Spleen (tissue), 11 donors: ENCODE data around the gene CDC42EP2. TPM values are rescaled to one million over a fixed set of nuclear protein-coding genes. Genes with fewer than 3 reads are reported as not detected.

Experiments
- DNase-seq: peaks from one replicate; pipeline ENCODE4 v3.0.0-alpha.2; 2020
- H3K27ac ChIP-seq, 8 donors: fragments of 200-600 bp; sonication (generic) in 7 of 8; 1 replicate in 4 of 8; 2 replicates in 4 of 8; pipeline versions ENCODE4 v1.5.0 to v1.8.0; 2016 to 2021; ENCODE audit warnings: inconsistent platforms in 4 of 8, mild to moderate bottlenecking in 4 of 8, moderate library complexity in 1 of 8
- H3K27me3 ChIP-seq, 7 donors: fragments of 200-600 bp; sonication (generic) in 6 of 7; replicated peaks in 1 of 7; 1 replicate in 4 of 7; 2 replicates in 3 of 7; pipeline versions ENCODE4 v1.5.0 to v1.8.0; 2016 to 2021; ENCODE audit warnings: inconsistent platforms in 3 of 7, mild to moderate bottlenecking in 1 of 7
- H3K36me3 ChIP-seq, 6 donors: fragments of 200-600 bp; sonication (generic) in 5 of 6; 1 replicate in 4 of 6; 2 replicates in 2 of 6; pipeline versions ENCODE4 v1.5.0 to v1.8.0; 2016 to 2021; ENCODE audit warnings: inconsistent platforms in 2 of 6
- H3K4me1 ChIP-seq, 6 donors: fragments of 200-600 bp; sonication (generic) in 5 of 6; 1 replicate in 3 of 6; 2 replicates in 3 of 6; pipeline versions ENCODE4 v1.5.0 to v1.8.0; 2016 to 2021; ENCODE audit warnings: inconsistent platforms in 3 of 6
- H3K4me3 ChIP-seq, 8 donors: fragments of 200-600 bp; sonication (generic) in 7 of 8; 1 replicate in 4 of 8; 2 replicates in 4 of 8; pipeline versions ENCODE4 v1.5.0 to v1.8.0; 2016 to 2021; ENCODE audit warnings: inconsistent platforms in 4 of 8, mild to moderate bottlenecking in 4 of 8, moderate library complexity in 2 of 8
- H3K9me3 ChIP-seq, 8 donors: fragments of 200-600 bp; sonication (generic) in 7 of 8; 1 replicate in 4 of 8; 2 replicates in 4 of 8; pipeline versions ENCODE4 v1.5.0 to v1.8.0; 2016 to 2021; ENCODE audit warnings: inconsistent platforms in 4 of 8
- CTCF ChIP-seq, 11 experiments: fragments of 200-600 bp in 7 of 11; fragments of 450-650 bp in 4 of 11; sonication (generic) in 4 of 11; IDR thresholded peaks in 8 of 11; conservative IDR thresholded peaks in 3 of 11; 1 replicate in 7 of 11; 2 replicates in 4 of 11; pipeline versions ENCODE4 v1.4.0 to v1.8.0; 2016 to 2021; ENCODE audit warnings: antibody characterized with exemption in 11 of 11, inconsistent platforms in 4 of 11, mild to moderate bottlenecking in 1 of 11
- POLR2A ChIP-seq, 3 donors: fragments of 450-650 bp; IDR thresholded peaks; one replicate each; pipeline ENCODE4 v1.5.1; 2017; ENCODE audit warnings: antibody characterized with exemption in 3 of 3, mild to moderate bottlenecking in 1 of 3
- POLR2AphosphoS5 ChIP-seq, 3 donors: sonication (generic); formaldehyde crosslinking; IDR thresholded peaks; one replicate each; pipeline ENCODE4 v1.5.1; 2017; ENCODE audit warnings: antibody characterized with exemption in 3 of 3
- WGBS, 5 donors: extraction: QIAGEN DNeasy Blood & Tissue Kit in 3 of 5; methylation state at CpG; one replicate each; pipeline versions ENCODE4 v1.1.5 to v1.1.7; 2013 to 2018; 5-methylcytosine and 5-hydroxymethylcytosine counted together
- intact Hi-C: fragments of 100-400 bp; cut with DNase I; formaldehyde crosslinking; loops from one replicate; pipeline ENCODE4 v1.15.0; 2023; ENCODE audit warnings: low total_unique reads
- polyA plus RNA-seq, 3 donors: library from polyadenylated mRNA; stranded (reverse); fragments of 200-250 nt; gene quantifications; one replicate each; pipeline ENCODE4 v1.2.1, GENCODE V29; 2013
- total RNA-seq, 7 donors: library from RNA; depleted of rRNA in 3 of 7; stranded (reverse); fragments of >200 nt in 3 of 7; fragmentation: NEBNext Ultra II Directional in 4 of 7; extraction: Animal tissue kit (Norgen Biotek cat#: 25700) in 4 of 7; gene quantifications; one replicate each; pipeline versions ENCODE4 v1.1.0 to v1.2.1, GENCODE V29; 2016 to 2021
- donor health status: healthy with polysubstance abuse.
- donor health status: DM: no; HTN: no; CAD: no; lungs with moderate emphysema.
- donor health status: DM: no; HTN: no; CAD: no.
- donor health status: Bipolar disorder and iron deficiency.
- donor health status: healthy.
- donor health status: DM: no; HTN: no; CAD: no.
- donor health status: DM: yes; HTN: yes; CAD: no.

Gene CDC42EP2
- total and polyA plus RNA-seq, 10 donors = 4.2 to 48.0 (median 20.9) TPM

- TF ChIP-seq POLR2A (IDR thresholded peaks at IDR 0.05) (no peak), CTCF (IDR thresholded peaks at IDR 0.05 in 8 of 11, conservative IDR thresholded peaks at IDR 0.05 in 3 of 11) (no peak), POLR2AphosphoS5 (IDR thresholded peaks at IDR 0.05) (no peak)
- no peak overlapping the region for H3K27ac ChIP-seq
- intact Hi-C loops = no loop called here
- H3K4me3 ChIP-seq = no peak overlapping the region
- peaks cover 0 to under 1% (median 0%) of the 10 kb centered on the region in 6 donors for H3K36me3 ChIP-seq
- no peak for DNase-seq
- H3K9me3 ChIP-seq = no peaks in the 10 kb centered on the region
- H3K27me3 ChIP-seq = peaks cover 0 to 22% (median 0%) of the 10 kb centered on the region in 7 donors
- H3K4me1 ChIP-seq = peaks cover 14 to 45% (median 29%) of the 10 kb centered on the region in 6 donors
- WGBS, 5 donors = 86 to 91% (median 88%) methylated on average over 8 of the region's 8 CpGs
Measured at GRCh38 chr11:65357856-65358356, 43.2 kb downstream of the CDC42EP2 start.

GRCh38 chr11:65362320-65362931 lies 47.8 kb downstream of the CDC42EP2 start:
- Histone ChIP-seq H3K36me3 (no peaks in the 10 kb centered on the region), H3K27ac (peak overlapping the region; percentile 14 to 88 (median 78))
- intact Hi-C loops = no loop called here

GRCh38 chr11:65362966-65363365 lies 48.3 kb downstream of the CDC42EP2 start:
- Histone ChIP-seq H3K36me3 (no peaks in the 10 kb centered on the region), H3K4me3 (peak overlapping the region in 1 of 8 donors; percentile 51), H3K9me3 (no peaks in the 10 kb centered on the region), H3K27ac (peak overlapping the region; percentile 14 to 88 (median 78)), H3K27me3 (no peaks in the 10 kb centered on the region), H3K4me1 (peaks cover 6 to 35% (median 19%) of the 10 kb centered on the region in 6 donors)
- TF ChIP-seq CTCF (IDR thresholded peaks at IDR 0.05 in 8 of 11, conservative IDR thresholded peaks at IDR 0.05 in 3 of 11) = no peak
- TF ChIP-seq POLR2A (IDR thresholded peaks at IDR 0.05) = no peak
- no peak for TF ChIP-seq POLR2AphosphoS5 (IDR thresholded peaks at IDR 0.05)
- 79 to 87% (median 82%) methylated on average over 6 of the region's 6 CpGs for WGBS, 5 donors
- peak; percentile 39 for DNase-seq
- intact Hi-C loops = no loop called here

More at GRCh38 chr11:65362320-65362931, 47.8 kb downstream of the CDC42EP2 start:
- Histone ChIP-seq H3K4me1 (peaks cover 6 to 35% (median 19%) of the 10 kb centered on the region in 6 donors), H3K27me3 (no peaks in the 10 kb centered on the region), H3K4me3 (peak overlapping the region in 1 of 8 donors; percentile 51), H3K9me3 (no peaks in the 10 kb centered on the region)
- peak; percentile 77 for DNase-seq
- TF ChIP-seq POLR2AphosphoS5 (IDR thresholded peaks at IDR 0.05) = peak in 1 of 3 donors; percentile 14
- no peak for TF ChIP-seq POLR2A (IDR thresholded peaks at IDR 0.05)
- WGBS, 5 donors = 30 to 52% (median 46%) methylated on average over 10 of the region's 10 CpGs

- WGBS, 5 donors = 68 to 86% (median 71%) methylated on average over 3 of the region's 3 CpGs
- Histone ChIP-seq H3K36me3 (no peaks in the 10 kb centered on the region), H3K9me3 (no peaks in the 10 kb centered on the region), H3K4me3 (no peak overlapping the region), H3K27me3 (no peaks in the 10 kb centered on the region), H3K27ac (no peak overlapping the region), H3K4me1 (peaks cover 6 to 35% (median 19%) of the 10 kb centered on the region in 6 donors)
- intact Hi-C loops = no loop called here
- DNase-seq = no peak
- TF ChIP-seq POLR2AphosphoS5 (IDR thresholded peaks at IDR 0.05) = no peak
- TF ChIP-seq POLR2A (IDR thresholded peaks at IDR 0.05) = no peak
- TF ChIP-seq CTCF (IDR thresholded peaks at IDR 0.05 in 8 of 11, conservative IDR thresholded peaks at IDR 0.05 in 3 of 11) = no peak
Measured at GRCh38 chr11:65363770-65364169, 49.1 kb downstream of the CDC42EP2 start.
